ENCODE results near the gene KLRC3. TPM values are rescaled to one million over a fixed set of nuclear protein-coding genes. Genes with fewer than 3 reads are reported as not detected.
"Not testable (repeated sequence)": the region's sequence is repeated elsewhere in the genome, so short reads cannot be mapped to it uniquely, and the experiment has no call there.

Gene KLRC3
- total RNA-seq (2014; rRNA removed; shearing (Covaris generic); ENCODE audit: low replicate concordance): not detected in 2 replicates

GRCh38 chr12:10420334-10420733 is at the start of gene KLRC3:
TSS of gene KLRC3 (minus strand) at chr12:10420595. CDS start at chr12:10420550, 45 bp downstream.
- not testable (repeated sequence) for H3K4me1 ChIP-seq (ENCODE audit: low read length); H3K9ac ChIP-seq (ENCODE audit: low read length); H2AFZ ChIP-seq (ENCODE audit: low read length); H3K4me2 ChIP-seq (ENCODE audit: low read depth, low read length, poor library complexity, severe bottlenecking); H3K4me3 ChIP-seq (ENCODE audit: low read length); H3K9me3 ChIP-seq (ENCODE audit: low read length); H3K36me3 ChIP-seq (ENCODE audit: insufficient read depth, low read length); H4K20me1 ChIP-seq (ENCODE audit: insufficient read depth, low read depth, low read length); DNase-seq; H3K27me3 ChIP-seq (ENCODE audit: low read length); H3K27ac ChIP-seq (ENCODE audit: low read length); H3K9me2 ChIP-seq (replicated peaks; ENCODE audit: insufficient read depth, low read length); H3K79me2 ChIP-seq (ENCODE audit: low read length)

- H3K79me2 ChIP-seq (ENCODE audit: low read length): no peaks in the 10 kb centered on the region
- no peak overlapping the region for H3K27ac ChIP-seq (ENCODE audit: low read length)
- no peak for DNase-seq
- H3K27me3 ChIP-seq (ENCODE audit: low read length): no peaks in the 10 kb centered on the region
- no peak overlapping the region for H3K4me3 ChIP-seq (ENCODE audit: low read length)
- H3K4me2 ChIP-seq (ENCODE audit: low read depth, low read length, poor library complexity, severe bottlenecking): no peak overlapping the region
- H3K9me2 ChIP-seq (replicated peaks; ENCODE audit: insufficient read depth, low read length): no peaks in the 10 kb centered on the region
- no peak overlapping the region for H3K9ac ChIP-seq (ENCODE audit: low read length)
- H3K36me3 ChIP-seq (ENCODE audit: insufficient read depth, low read length): no peaks in the 10 kb centered on the region
- no peaks in the 10 kb centered on the region for H3K9me3 ChIP-seq (ENCODE audit: low read length)
- no peak overlapping the region for H2AFZ ChIP-seq (ENCODE audit: low read length)
- no peaks in the 10 kb centered on the region for H4K20me1 ChIP-seq (ENCODE audit: insufficient read depth, low read depth, low read length)
- no peaks in the 10 kb centered on the region for H3K4me1 ChIP-seq (ENCODE audit: low read length)
Measured at GRCh38 chr12:10469701-10470100, 49.3 kb upstream of the KLRC3 start.

- no peak overlapping the region for H3K27ac ChIP-seq (ENCODE audit: low read length)
- H2AFZ ChIP-seq (ENCODE audit: low read length): no peak overlapping the region
- H3K36me3 ChIP-seq (ENCODE audit: insufficient read depth, low read length): no peaks in the 10 kb centered on the region
- no peak overlapping the region for H3K9ac ChIP-seq (ENCODE audit: low read length)
- no peaks in the 10 kb centered on the region for H3K79me2 ChIP-seq (ENCODE audit: low read length)
- H4K20me1 ChIP-seq (ENCODE audit: insufficient read depth, low read depth, low read length): no peaks in the 10 kb centered on the region
- H3K4me2 ChIP-seq (ENCODE audit: low read depth, low read length, poor library complexity, severe bottlenecking): no peak overlapping the region
- H3K9me3 ChIP-seq (ENCODE audit: low read length): no peaks in the 10 kb centered on the region
- DNase-seq: no peak
- no peaks in the 10 kb centered on the region for H3K9me2 ChIP-seq (replicated peaks; ENCODE audit: insufficient read depth, low read length)
- no peak overlapping the region for H3K4me3 ChIP-seq (ENCODE audit: low read length)
- no peaks in the 10 kb centered on the region for H3K4me1 ChIP-seq (ENCODE audit: low read length)
- H3K27me3 ChIP-seq (ENCODE audit: low read length): no peaks in the 10 kb centered on the region
Measured at GRCh38 chr12:10466311-10466710, 45.9 kb upstream of the KLRC3 start.

DNA sequence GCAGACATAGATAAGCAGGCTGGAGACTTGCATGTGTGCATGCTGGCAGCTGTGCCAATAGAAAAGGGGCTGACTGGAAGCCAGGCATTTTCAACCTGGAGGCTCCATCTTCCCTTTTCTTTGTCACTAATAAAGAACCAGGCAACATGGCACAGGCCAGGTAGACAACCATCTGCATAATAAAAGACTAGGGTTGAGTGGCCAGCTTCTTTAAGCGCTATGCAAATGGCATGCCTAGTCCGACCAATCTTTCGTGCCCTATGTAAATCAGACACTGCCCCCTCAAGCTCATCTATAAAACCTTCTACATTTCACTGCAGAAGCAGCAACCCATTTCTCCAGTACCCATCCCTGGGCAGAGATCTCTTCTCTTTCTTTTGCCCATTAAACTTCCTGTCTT is 37.4 kb upstream of the KLRC3 start:
- H3K27me3 ChIP-seq (ENCODE audit: low read length): no peaks in the 10 kb centered on the region
- no peak overlapping the region for H2AFZ ChIP-seq (ENCODE audit: low read length)
- no peak overlapping the region for H3K4me2 ChIP-seq (ENCODE audit: low read depth, low read length, poor library complexity, severe bottlenecking)
- no peaks in the 10 kb centered on the region for H3K4me1 ChIP-seq (ENCODE audit: low read length)
- no peaks in the 10 kb centered on the region for H3K9me2 ChIP-seq (replicated peaks; ENCODE audit: insufficient read depth, low read length)
- H3K36me3 ChIP-seq (ENCODE audit: insufficient read depth, low read length): no peaks in the 10 kb centered on the region
- H3K79me2 ChIP-seq (ENCODE audit: low read length): no peaks in the 10 kb centered on the region
- no peaks in the 10 kb centered on the region for H4K20me1 ChIP-seq (ENCODE audit: insufficient read depth, low read depth, low read length)
- no peaks in the 10 kb centered on the region; the same call in none of the 2 replicates for H3K9me3 ChIP-seq (ENCODE audit: low read length)
- H3K27ac ChIP-seq (ENCODE audit: low read length): no peak overlapping the region
- no peak overlapping the region for H3K4me3 ChIP-seq (ENCODE audit: low read length)
- no peak overlapping the region for H3K9ac ChIP-seq (ENCODE audit: low read length)
- no peak for DNase-seq

DNA sequence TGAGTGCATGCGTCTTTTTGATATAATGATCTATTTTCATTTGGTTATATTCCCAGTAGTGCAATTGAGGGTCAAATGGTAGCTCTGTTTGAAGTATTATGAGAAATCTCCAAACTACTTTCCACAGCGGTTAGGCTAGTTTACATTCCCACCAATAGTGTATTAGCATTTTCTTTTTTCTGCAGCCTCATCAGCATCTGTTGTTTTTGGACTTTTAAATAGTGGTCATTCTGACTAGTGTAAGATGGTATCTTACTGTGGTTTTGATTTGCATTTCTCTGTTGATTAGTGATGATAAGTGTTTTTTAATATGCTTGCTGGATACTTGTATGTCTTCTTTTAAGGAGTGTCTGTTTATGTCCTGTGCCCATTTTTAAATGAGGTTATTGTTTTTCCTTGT is 36.5 kb upstream of the KLRC3 start:
- no peak for DNase-seq
- no peaks in the 10 kb centered on the region; the same call in none of the 2 replicates for H3K9me3 ChIP-seq (ENCODE audit: low read length)
- H3K27ac ChIP-seq (ENCODE audit: low read length): no peak overlapping the region
- no peak overlapping the region for H3K4me3 ChIP-seq (ENCODE audit: low read length)
- H3K79me2 ChIP-seq (ENCODE audit: low read length): no peaks in the 10 kb centered on the region
- H3K27me3 ChIP-seq (ENCODE audit: low read length): no peaks in the 10 kb centered on the region
- H3K36me3 ChIP-seq (ENCODE audit: insufficient read depth, low read length): no peaks in the 10 kb centered on the region
- no peak overlapping the region for H3K9ac ChIP-seq (ENCODE audit: low read length)
- H2AFZ ChIP-seq (ENCODE audit: low read length): no peak overlapping the region
- no peak overlapping the region for H3K4me2 ChIP-seq (ENCODE audit: low read depth, low read length, poor library complexity, severe bottlenecking)
- H4K20me1 ChIP-seq (ENCODE audit: insufficient read depth, low read depth, low read length): no peaks in the 10 kb centered on the region
- H3K4me1 ChIP-seq (ENCODE audit: low read length): no peaks in the 10 kb centered on the region
- H3K9me2 ChIP-seq (replicated peaks; ENCODE audit: insufficient read depth, low read length): no peaks in the 10 kb centered on the region

- H3K4me1 ChIP-seq (ENCODE audit: low read length): no peaks in the 10 kb centered on the region
- H3K9ac ChIP-seq (ENCODE audit: low read length): no peak overlapping the region
- H3K27me3 ChIP-seq (ENCODE audit: low read length): no peaks in the 10 kb centered on the region
Measured at GRCh38 chr12:10455766-10456165, 35.4 kb upstream of the KLRC3 start.

GRCh38 chr12:10454531-10454930 is 34.1 kb upstream of the KLRC3 start:
- Histone ChIP-seq H4K20me1 (ENCODE audit: insufficient read depth, low read depth, low read length) (no peaks in the 10 kb centered on the region), H3K27ac (ENCODE audit: low read length) (no peak overlapping the region), H3K4me3 (ENCODE audit: low read length) (no peak overlapping the region), H3K9me3 (ENCODE audit: low read length) (no peaks in the 10 kb centered on the region; the same call in none of the 2 replicates), H3K4me2 (ENCODE audit: low read depth, low read length, poor library complexity, severe bottlenecking) (no peak overlapping the region), H2AFZ (ENCODE audit: low read length) (no peak overlapping the region), H3K9ac (ENCODE audit: low read length) (no peak overlapping the region), H3K9me2 (replicated peaks; ENCODE audit: insufficient read depth, low read length) (no peaks in the 10 kb centered on the region), H3K27me3 (ENCODE audit: low read length) (no peaks in the 10 kb centered on the region), H3K36me3 (ENCODE audit: insufficient read depth, low read length) (no peaks in the 10 kb centered on the region), H3K79me2 (ENCODE audit: low read length) (no peaks in the 10 kb centered on the region), H3K4me1 (ENCODE audit: low read length) (no peaks in the 10 kb centered on the region)
- no peak for DNase-seq

More at GRCh38 chr12:10455766-10456165, 35.4 kb upstream of the KLRC3 start:
- no peak overlapping the region for H3K4me3 ChIP-seq (ENCODE audit: low read length)
- no peak overlapping the region for H2AFZ ChIP-seq (ENCODE audit: low read length)
- no peaks in the 10 kb centered on the region; the same call in none of the 2 replicates for H3K9me3 ChIP-seq (ENCODE audit: low read length)
- H3K36me3 ChIP-seq (ENCODE audit: insufficient read depth, low read length): no peaks in the 10 kb centered on the region
- no peak overlapping the region for H3K27ac ChIP-seq (ENCODE audit: low read length)
- H3K4me2 ChIP-seq (ENCODE audit: low read depth, low read length, poor library complexity, severe bottlenecking): no peak overlapping the region
- no peak for DNase-seq
- H4K20me1 ChIP-seq (ENCODE audit: insufficient read depth, low read depth, low read length): no peaks in the 10 kb centered on the region
- H3K9me2 ChIP-seq (replicated peaks; ENCODE audit: insufficient read depth, low read length): no peaks in the 10 kb centered on the region
- no peaks in the 10 kb centered on the region for H3K79me2 ChIP-seq (ENCODE audit: low read length)

DNA sequence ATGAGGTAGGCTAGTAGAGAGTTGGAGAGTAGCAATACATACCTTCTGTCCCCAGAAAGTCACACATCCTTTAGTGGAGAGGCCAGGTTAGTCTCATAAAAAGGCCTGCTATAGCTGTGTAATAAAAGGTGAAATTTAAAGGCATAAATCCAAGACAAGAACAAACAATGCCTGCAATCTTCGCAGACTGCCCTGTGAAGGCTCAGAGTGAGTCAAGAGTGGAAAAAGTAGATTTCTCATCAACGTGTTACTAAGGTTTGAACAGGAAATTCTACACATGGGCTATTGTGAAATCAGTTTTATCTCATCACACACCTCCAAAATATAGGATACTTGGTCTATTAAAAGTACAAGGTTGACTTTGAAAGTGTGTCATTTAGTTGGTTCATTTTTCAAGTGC is 32.8 kb upstream of the KLRC3 start, which contains the start of gene KLRC1:
Gene KLRC1 (minus strand): TSS at position 222 of the 400 bp plus-strand sequence. CDS start 2,221 bp downstream, outside the sequence.
- H3K79me2 ChIP-seq (ENCODE audit: low read length): no peaks in the 10 kb centered on the region
- H3K27ac ChIP-seq (ENCODE audit: low read length): no peak within 1 kb of the TSS
- no peak within 1 kb of the TSS for H3K4me2 ChIP-seq (ENCODE audit: low read depth, low read length, poor library complexity, severe bottlenecking)
- H3K9me3 ChIP-seq (ENCODE audit: low read length): no peaks in the 10 kb centered on the region; the same call in none of the 2 replicates
- no peak within 1 kb of the TSS for H3K9ac ChIP-seq (ENCODE audit: low read length)
- H4K20me1 ChIP-seq (ENCODE audit: insufficient read depth, low read depth, low read length): no peaks in the 10 kb centered on the region
- no peaks in the 10 kb centered on the region for H3K9me2 ChIP-seq (replicated peaks; ENCODE audit: insufficient read depth, low read length)
- no peak within 1 kb of the TSS for H2AFZ ChIP-seq (ENCODE audit: low read length)
- no peaks in the 10 kb centered on the region for H3K4me1 ChIP-seq (ENCODE audit: low read length)
- no peaks in the 10 kb centered on the region for H3K36me3 ChIP-seq (ENCODE audit: insufficient read depth, low read length)
- no peaks in the 10 kb centered on the region for H3K27me3 ChIP-seq (ENCODE audit: low read length)
- DNase-seq: no peak
- H3K4me3 ChIP-seq (ENCODE audit: low read length): no peak within 1 kb of the TSS

Data from Karpas-422 (cell line).